GM18873 (cell line): Measurements from ENCODE around the gene LAG3.
"Not testable (repeated sequence)": the region's sequence is repeated elsewhere in the genome, so short reads cannot be mapped to it uniquely, and the experiment has no call there.

ENCODE experiments used
- ATAC-seq: cut with Tn5 transposase; IDR thresholded peaks from one replicate; pipeline ENCODE4 v1.9.1; 2021; ENCODE audit warnings: mild to moderate bottlenecking, moderate library complexity, moderate number of reproducible peaks; ENCODE audit not compliant: unreplicated experiment, low FRiP score

Gene LAG3

DNA sequence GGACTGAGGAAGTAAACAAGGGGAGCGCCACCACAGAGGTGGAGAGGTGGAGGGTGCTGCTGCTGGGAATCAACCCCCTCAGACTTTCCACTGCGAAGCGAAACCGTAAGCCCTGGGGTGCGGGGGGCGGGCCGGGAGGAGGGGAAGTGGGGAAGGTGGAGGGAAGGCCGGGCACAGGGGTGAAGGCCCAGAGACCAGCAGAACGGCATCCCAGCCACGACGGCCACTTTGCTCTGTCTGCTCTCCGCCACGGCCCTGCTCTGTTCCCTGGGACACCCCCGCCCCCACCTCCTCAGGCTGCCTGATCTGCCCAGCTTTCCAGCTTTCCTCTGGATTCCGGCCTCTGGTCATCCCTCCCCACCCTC is at the start of gene LAG3:
TSS of gene LAG3 (plus strand) at position 190 of the 365 bp plus-strand sequence. CDS start 333 bp downstream, outside the sequence.
- ATAC-seq, result no peak

DNA sequence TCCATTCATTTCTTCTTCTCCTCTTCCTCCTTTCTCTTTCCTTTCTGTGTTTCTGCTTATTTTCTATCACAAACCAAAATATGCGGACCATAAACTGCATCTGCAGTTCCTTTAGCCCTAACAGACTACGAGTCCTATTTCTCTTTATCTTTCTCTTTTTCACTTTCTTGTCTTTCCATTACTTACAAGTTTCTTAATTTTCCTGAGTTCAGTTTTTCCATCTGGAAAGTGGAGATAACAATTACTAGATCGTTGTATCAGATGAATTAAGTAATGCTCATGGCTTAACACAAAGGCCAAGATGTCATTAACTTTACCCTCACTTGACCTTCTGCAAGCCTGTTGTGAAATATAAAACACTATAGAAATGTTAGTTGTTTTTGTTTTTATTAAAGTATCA is 49.5 kb upstream of the LAG3 start:
- ATAC-seq, result no peak

DNA sequence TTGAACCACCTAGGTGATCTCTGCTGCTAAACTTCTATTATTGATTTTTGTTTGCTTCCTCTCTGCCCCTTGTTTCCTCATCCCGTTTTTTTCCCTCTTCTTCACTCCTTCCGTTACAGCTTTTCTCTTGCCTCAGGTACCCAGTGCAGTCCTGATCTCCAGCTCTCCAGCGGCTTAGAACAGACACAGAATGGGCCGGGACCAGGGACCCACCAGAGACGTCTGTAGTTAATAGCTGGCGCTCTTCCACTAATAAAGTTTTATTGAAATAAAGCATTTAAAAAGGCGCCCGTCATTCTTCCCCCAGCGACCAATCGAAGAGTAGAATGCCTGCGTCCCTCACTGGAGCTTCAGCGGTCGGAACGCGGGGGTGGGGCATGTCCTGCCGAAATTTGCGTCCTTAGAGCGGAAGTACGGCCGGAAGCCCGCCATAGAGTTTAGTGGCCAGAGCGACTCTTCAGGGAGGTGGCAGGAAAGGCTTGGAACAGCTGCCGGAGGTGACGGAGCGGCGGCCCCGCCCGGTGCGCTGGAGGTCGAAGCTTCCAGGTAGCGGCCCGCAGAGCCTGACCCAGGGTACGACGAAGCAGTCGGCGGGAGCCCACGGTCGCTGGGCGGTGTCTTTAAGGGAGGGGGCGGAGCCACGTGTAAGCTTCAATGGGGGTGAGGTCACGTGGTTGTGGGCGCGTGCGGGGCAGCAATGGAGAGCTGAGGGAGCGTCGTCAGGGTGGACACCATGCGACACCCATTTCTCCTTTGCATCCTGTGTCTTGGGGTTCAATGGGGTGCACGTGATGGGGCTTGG is 48.5 kb upstream of the LAG3 start, which contains the start of gene COPS7A:
TSS of gene COPS7A (plus strand) at position 440 of the 802 bp plus-strand sequence. CDS start 611 bp downstream, outside the sequence.
- ATAC-seq, result peak; percentile 91

DNA sequence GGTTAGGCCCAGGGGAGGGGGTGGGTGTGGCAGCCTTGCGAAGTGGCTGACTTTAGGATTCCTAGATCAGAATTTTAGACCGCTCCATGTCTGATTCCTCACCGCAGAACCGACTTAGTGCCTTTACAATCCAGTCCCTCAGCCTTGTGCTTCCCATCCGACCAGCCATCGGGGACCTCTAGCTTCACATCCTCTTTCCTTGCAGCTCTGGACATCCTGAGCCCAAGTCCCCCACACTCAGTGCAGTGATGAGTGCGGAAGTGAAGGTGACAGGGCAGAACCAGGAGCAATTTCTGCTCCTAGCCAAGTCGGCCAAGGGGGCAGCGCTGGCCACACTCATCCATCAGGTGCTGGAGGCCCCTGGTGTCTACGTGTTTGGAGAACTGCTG is 47.9 kb upstream of the LAG3 start:
- ATAC-seq, result no peak

DNA sequence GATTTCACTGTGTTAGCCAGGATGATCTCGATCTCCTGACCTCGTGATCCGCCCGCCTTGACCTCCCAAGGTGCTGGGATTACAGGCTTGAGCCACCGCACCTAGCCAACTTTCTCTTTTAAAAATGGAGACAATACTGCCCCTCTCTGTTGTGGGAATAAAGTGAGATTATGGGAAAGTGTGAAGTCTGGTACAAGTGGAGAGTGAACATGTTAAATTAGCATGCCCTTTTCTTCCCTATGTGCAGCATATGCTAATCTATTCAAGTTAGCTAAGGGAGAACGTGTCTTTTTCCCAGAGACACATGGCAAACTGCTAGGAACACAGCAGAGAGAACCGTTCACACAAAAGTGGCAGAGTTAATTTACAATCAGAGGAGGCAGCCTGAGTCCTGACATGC is 47.0 kb upstream of the LAG3 start:
- ATAC-seq, result no peak

DNA sequence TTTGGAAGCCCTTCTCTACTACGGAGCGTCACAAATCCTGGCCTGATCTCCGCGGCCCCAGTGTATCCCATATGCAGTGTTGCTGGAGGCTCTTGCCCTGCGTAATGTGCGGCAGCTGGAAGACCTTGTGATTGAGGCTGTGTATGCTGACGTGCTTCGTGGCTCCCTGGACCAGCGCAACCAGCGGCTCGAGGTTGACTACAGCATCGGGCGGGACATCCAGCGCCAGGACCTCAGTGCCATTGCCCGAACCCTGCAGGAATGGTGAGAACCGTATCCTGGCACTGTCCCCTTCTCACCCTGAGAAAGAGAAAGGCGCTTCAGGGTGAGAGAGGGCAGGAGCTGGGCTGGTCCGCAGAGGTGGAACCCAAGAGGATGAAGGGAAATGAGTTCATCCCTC is 43.1 kb upstream of the LAG3 start:
- no peak for ATAC-seq

DNA sequence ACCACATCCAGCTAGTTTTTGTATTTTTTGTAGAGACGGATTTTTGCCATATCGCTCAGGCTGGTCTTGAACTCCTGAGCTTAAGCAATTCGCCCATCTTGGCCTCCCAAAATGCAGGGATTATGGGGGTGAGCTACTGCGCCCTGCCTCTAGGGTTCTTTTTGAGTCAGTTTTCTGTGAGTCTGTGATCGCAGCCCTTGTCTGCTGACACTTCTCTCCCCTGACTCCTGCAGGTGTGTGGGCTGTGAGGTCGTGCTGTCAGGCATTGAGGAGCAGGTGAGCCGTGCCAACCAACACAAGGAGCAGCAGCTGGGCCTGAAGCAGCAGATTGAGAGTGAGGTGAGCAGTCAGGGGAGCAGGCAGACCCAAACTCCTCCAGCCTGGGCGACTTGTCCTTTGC is 42.2 kb upstream of the LAG3 start:
- no peak for ATAC-seq

DNA sequence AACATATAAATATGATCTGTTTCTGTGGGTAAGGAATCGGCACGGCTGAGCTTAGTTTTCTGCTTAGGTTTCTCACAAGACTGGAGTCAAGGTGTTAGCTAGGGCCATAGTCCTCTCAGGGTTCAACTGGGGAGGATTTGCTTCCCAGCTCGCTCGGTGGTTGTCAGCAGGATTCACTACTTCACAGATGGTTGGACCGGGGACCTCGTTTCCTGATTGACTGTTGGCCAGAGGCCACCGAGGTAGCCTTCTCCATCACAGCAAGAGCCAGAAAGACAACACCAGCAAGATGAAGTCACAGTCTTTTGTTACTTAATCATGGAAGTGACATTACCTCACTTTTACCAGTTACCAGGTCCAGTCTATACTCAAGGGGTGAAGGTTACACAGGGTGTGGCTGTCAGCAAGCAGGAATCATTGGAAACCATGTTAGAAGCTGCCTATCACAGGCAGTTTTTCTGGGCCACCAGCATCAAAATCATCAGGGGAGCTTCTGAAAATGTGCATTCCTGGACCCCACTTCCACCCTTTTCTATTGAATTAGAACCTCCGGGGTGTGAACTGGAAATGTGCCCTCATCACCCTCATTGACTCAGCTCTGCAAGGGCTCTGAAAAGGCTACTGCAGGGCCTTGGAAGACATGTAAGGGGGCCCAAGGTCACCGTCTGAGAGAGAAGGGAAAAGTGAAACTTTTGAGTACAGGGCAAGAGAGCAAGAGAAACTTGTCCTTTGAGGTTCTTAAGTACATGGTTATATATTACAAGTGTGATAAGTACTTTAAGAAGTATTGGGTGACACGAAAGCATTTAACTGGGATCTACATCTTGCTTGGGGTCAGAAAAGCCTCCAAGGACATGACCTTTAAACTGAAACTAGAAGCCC is 37.6 kb upstream of the LAG3 start:
- no peak for ATAC-seq

DNA sequence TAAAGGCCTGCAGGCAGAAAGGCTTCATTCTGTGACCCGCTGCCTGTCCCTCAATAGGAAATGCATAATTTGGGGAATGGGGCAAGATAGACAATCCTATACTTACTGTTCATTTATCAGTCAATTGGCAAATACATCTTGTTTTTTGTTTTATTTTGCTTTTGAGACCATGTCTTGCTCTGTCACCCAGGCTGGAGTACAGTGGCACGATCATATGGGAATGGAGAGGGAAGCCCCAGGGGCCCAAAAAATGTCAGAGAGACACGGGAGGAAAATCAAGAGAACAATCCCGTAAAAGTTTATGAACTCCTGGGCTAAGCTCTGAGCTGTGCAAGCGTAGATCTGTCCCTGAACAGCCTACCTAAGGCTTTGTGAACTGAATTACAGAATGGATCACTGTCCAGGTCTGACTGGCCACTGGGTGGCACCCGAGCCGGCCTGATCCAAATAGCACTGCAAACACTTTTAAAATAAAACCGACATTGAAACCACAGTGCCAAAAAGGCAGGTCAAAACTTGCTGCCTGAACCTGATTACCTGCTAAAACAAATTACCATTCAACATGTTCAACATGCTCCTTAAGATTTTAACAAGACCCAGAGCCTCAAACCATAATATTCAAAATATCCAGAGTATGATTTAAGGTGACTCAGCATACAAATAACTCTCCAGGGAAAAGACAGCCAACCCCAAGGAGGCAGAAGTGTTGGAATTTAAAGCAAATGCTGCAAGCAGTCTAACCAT is 36.7 kb upstream of the LAG3 start:
- no peak for ATAC-seq

DNA sequence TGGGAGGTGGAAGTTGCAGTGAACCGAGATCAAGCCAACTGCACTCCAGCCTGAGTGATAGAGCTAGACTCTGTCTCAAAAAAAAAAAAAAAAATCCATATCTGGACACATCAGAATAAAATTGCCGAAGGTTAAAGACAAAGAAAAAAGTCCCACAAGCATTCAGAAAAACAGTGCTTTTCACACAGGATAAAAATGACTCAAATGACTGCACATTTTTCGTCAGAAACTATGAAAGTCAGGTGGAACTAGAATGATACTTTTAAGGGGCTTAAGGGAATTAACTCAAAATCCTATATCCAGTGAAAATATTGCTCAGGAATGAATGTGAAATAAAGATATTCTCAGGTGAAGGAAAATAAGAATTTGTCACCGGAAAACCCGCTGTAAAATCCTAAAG is 35.6 kb upstream of the LAG3 start:
- no peak for ATAC-seq

DNA sequence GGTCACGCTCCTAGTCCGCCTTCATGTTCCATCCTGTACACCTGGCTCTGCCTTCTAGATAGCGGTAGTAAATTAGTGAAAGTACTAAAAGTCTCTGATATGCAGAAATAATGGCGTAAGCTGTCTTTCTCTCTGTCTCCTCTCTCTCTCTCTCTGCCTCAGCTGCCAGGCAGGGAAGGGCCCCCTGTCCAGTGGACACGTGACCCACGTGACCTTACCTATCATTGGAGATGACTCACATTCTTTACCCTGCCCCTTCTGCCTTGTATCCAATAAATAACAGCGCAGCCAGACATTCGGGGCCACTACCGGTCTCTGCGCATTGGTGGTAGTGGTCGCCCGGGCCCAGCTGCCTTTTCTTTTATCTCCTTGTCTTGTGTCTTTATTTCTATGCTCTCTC is 30.2 kb upstream of the LAG3 start:
- not testable (repeated sequence) for ATAC-seq

DNA sequence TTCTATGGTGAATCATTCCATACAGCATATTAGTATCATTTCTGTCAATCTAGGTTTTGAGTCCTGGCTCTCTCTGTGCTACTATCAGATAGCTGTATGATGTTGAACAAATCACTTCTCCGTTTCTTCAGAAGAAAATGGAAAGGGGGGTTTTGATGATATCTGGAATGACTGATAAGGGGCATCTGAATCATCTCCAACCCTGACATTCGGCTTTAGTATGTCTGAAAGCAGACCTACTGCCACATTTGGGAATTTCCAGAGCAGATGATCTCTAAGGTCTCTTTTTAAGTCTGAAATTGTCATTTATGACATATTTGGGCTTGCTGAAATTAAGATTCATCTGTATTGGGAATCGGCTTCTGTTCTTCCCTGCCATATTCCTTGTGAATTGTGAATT is 29.5 kb upstream of the LAG3 start:
- no peak for ATAC-seq

DNA sequence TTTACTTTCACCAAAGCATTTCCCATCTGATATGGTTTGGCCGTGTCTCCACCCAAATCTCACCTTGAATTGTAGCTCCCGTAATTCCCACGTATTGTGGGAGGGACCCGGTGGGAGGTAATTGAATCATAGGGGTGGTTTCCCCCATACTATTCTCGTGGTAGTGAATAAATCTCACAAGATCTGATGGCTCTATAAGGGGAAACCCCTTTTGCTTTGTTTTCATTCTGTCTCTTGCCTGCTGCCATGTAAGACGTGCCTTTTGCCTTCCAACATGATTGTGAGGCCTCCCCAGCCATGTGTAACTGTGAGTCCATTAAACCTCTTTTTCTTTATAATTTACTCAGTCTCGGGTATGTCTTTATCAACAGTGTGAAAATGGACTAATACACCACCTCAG is 29.0 kb upstream of the LAG3 start:
- not testable (repeated sequence) for ATAC-seq

DNA sequence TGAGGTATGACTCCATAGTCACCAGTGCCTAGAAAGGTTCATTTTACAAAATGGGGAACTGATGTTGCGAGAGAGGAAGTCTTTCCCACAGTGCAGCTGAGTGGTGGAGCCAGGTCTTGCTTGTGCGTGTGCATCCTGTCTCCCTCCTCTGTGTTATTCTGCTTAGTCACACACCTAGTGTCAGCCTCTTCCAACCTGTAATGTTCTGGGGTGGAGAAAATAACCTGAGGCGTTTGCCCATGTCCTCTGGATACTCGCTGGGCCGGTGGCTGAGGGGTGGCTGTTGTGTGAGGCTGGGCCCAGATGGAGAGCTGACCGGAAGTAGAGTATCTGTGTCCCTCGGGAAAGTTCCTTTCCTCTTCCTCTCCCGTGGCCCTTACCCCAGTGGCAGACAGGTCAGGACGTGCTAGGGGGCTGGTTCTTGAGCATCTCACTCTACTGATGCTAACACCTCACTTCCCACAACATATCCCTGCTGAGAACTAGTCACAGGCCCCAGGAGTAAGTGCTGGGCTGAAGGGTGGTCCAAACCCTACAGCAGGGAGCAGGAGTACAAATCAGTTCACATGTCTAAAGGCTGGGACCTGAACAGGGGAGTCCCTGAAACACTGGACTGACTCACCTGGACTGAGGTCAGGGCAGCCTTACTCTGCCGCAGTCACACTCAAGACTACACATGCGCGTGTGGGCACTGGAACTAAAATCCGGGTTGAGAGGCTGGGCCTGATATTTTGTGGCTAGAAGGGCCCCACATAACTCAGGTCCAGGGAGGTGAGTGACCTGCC is 26.4 kb upstream of the LAG3 start:
- ATAC-seq, result no peak

DNA sequence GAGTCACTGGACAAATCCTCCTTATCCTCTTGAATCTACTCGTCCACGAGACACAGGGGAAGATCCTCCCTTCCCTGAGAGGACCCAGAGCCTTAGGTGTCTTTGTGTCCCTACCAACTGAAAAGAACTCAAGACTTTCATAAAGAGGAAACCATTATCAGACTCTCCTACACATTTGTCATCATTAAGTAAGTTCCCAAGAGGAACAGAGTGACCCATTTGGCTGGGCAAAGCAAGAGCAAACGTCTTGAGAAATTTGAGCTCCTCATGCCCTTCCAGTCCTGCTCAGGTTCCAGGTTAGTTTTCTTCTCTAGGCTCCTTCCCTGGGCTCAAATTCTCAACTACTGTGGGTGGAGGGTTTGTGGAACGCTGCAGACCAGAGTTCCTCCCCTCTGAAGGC is 25.1 kb upstream of the LAG3 start:
- no peak for ATAC-seq

DNA sequence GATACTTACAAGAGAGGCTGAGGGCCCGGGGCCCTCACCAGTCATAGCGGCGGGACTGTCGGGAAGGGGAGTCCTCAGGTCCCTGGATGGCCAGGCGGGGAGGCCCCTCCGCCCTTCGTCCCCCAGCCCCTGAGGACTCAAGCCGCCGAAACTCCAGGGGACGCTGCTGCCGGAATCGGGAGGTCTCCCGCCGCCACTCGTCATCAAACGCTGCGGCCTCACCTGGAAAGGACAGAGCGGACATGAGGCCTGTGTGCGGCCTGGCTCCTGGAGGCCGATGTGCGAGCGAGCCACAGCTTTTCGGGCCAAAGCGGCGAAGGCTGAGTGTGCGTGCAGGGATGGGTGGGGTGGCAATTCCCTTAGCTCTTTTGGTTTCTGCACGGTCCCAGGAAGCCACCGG is 23.6 kb upstream of the LAG3 start:
- ATAC-seq, result no peak

DNA sequence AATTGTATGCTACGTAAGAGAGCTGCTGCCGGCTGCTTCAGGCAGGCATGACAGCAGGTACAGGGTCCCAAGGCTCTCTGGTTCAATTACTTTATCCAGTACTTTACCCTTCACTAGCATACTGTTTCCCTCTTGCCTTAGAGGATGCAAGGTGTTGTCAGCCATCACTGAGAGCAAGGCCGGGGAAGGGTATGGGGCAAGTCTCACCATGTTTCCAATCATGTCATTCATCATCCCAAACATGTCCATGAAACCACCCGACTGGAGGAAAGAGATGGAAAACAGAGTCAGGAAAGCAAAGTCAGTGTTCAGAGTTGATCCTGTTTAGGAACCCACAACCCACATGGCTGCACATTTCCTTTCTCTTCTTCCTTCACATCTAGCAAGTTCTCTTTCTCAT is 21.8 kb upstream of the LAG3 start:
- ATAC-seq, result no peak

DNA sequence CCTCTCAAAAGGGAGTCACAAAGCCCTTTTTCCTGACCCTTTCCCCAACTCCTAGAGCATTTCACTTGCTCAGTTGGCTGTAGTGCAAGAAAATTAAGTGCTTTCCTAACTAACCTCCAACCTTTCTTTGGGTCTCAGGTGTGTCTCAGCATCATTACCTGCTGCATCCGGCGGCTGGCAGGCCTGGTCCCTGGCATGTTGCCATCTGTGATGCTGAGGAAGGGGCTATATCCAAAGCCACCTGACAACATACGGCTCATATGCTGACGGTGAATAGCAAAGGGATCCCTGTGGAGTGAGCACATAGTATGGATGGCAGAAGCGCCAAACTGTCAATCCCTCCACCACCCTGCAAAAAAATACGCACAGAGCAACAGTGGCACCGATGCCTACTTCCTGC is 20.6 kb upstream of the LAG3 start:
- no peak for ATAC-seq

DNA sequence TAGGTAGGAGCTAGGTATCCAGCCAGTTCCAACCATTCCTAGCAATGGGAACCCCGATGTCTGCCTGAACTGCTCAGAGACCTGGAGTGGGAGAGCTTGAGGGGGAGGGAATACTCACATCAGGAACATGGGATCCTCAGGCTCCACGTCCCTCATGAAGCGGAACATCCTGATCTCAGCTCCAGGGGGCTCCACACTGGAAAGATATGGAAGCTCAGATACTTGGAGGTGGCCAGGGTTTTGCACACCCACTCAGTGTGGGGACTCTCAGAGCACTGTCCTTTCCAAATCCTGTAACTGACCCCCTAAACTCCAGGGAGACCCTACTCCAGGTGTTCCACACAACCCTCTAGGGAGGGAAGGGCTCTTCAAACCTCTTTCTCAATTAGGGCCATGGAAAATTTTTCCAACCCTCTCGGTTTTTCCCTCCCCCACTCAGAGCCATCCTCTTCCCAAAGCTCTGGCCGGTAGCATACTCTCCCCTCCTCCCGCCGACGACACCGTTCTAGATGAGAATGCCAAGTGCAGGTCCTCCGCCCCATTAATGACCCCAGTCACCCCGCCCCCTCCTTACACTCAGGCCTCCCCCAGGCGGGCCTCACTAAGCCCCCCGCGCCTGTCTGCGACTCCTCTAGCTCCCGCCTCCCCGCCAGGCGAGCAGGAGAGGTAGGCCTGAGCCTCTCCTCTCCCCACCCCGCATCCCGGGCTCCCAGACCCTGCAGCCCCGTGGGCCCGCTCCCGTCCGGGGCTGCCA is 20.0 kb upstream of the LAG3 start:
- no peak for ATAC-seq
